COLO829 (cell line): ENCODE data around the gene ANKLE1.

Source experiments
- DNase-seq: peaks from one replicate; pipeline ENCODE4 v3.0.0; 2012; ENCODE audit warnings: low spot score

ANKLE1 gene, protein sequence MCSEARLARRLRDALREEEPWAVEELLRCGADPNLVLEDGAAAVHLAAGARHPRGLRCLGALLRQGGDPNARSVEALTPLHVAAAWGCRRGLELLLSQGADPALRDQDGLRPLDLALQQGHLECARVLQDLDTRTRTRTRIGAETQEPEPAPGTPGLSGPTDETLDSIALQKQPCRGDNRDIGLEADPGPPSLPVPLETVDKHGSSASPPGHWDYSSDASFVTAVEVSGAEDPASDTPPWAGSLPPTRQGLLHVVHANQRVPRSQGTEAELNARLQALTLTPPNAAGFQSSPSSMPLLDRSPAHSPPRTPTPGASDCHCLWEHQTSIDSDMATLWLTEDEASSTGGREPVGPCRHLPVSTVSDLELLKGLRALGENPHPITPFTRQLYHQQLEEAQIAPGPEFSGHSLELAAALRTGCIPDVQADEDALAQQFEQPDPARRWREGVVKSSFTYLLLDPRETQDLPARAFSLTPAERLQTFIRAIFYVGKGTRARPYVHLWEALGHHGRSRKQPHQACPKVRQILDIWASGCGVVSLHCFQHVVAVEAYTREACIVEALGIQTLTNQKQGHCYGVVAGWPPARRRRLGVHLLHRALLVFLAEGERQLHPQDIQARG

DNA sequence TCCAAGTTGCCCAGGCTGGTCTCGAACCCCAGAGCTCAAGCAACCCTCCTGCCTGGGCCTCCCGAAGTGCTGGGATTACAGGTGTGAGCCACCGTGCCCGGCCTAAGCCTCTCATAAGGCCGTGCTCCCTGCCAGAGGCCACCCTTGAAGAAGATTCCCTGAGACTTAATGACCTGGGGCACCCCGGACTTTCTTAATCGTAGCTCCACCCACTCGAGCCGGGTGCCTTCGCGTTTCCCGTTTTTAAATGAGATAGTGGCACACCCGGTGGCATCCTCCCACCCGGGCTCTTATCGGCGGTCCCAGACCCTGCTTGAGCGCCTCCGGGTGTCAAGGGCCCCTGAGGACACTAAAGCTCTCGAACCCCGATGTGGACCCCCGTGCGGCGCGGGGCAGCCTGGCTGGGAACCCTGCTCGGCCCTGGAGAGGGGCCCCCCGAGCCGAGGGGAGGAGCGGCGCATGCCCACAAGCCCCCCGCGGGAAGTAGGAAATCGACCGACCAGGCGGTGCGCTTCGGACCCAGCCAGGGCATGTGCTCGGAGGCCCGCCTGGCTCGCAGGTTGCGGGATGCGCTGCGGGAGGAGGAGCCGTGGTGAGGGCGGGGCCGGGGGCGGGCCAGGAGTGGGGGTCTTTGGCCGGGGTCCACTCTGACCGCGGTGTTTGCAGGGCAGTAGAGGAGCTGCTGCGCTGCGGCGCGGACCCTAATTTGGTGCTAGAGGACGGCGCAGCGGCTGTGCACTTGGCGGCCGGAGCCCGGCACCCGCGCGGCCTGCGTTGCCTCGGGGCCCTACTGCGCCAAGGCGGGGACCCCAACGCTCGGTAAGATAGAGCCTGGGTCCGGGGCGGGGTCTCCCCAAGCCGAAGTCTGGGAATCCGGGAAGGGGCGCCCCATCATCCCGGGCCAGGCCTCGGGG, at the start of gene ANKLE1:
Gene ANKLE1 (plus strand): TSS at position 511 of the 914 bp plus-strand sequence. CDS start 20 bp downstream, at position 531.
- DNase-seq, result no peak

DNA sequence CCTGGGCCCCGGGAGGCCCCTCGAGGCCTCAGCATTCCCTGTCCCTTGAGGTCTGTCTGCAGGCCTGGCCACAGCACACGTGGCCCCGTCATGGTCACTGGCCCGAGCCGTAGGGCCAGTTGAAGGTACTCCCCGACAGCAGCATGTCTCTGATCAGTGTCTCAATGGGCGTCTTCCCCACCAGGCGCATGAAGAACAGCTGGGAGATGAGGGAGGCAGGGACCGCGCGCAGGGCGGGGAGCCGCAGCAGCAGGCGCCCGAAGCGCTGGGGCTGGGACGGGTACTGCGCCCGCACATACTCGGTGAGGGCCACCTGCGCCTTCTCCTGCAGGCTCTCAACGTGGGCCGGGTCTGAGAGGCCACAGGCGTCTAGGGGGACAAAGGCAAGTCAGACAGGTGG, 49.4 kb upstream of the ANKLE1 start:
- DNase-seq, result no peak

DNA sequence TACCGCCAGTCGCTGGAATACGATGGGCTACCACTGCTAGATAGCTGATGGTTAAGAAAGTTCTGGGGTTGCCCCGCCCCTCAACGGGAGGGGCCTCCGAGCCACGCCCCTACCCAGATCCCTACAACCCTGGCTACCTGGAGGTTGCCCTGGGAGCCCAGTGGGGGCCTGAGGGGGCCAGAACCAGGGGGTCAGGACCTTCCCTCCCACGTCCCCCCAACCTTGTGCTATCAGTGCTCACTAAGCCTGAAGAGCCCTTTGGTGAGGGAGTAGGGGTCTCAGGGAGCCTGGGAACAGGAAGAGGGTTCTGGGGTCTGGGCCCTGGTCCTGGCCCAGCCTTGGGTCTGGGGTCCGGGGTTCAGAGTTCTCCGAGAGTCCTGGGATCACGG, 46.8 kb upstream of the ANKLE1 start:
- DNase-seq, result peak; percentile 59

DNA sequence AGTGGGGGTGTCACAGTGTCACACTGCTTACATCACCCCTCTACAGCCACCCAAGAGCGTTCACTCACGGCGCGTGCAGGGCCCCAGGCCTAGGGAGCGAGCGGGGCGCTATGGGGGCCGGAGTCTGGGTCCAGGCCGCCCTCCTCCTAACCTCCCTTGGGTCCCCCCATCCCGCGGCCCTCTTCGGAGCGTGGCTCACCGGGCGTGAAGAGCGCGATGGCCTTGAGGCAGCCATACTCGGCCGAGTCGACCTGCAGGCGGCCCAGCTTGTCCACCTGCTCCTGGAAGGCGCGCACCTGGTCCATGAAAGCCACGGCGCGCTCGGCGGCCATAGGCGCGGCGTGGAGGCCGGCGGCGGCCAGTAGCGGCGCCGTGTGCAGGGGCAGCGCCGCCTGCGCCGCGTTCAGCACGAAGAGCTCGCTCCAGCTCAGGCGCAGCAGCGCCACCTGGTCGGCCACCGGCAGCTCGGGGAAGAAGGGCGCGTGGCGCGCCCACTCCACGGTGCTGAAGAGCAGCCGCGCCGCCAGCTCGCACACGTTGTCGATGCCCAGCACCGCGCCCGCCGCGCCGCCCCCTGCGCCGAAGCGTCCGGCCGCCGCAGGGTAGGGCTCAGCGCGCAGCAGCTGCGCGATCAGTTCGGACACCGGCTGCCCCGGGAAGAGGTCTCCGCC, 46.3 kb upstream of the ANKLE1 start:
- DNase-seq, result no peak

DNA sequence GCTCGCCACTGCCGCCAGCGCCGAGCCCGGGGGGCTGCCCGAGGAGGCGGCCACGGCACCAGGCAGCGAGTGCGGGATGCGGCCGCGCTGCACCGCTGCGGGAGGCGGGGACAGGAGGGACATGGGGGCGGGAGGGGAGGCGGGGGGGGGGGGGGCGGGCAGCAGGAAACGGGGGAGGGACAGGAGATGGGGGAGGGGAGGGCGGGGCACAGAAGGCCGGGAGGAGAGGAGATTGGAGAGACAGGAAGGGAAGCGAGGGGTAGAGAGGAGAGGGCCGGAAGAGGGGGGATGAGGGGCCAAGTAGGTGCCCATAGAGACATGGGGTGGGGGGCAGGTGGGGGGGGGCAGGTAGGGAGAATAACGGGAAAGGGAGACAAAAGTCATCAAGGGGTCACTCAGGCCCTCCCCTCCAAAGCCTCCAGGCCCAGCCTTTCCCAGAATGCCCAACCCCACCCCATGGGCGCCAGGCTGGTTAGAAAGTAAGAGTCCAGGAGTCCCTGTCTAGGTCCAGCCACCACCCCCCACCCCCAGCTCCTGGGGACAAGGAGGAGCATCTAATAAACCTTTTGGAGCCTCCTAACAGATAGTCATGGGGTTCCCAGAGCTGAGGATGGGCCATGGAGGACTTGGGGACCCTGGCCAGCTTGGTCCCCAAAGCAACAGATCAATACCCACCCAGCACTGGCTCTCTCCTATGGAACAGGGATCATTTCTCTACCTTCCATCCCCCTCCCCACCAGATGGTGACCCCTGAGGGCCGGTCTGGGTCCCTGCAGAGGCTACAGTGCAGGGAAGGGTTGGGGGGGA, 45.5 kb upstream of the ANKLE1 start:
- DNase-seq, result no peak

DNA sequence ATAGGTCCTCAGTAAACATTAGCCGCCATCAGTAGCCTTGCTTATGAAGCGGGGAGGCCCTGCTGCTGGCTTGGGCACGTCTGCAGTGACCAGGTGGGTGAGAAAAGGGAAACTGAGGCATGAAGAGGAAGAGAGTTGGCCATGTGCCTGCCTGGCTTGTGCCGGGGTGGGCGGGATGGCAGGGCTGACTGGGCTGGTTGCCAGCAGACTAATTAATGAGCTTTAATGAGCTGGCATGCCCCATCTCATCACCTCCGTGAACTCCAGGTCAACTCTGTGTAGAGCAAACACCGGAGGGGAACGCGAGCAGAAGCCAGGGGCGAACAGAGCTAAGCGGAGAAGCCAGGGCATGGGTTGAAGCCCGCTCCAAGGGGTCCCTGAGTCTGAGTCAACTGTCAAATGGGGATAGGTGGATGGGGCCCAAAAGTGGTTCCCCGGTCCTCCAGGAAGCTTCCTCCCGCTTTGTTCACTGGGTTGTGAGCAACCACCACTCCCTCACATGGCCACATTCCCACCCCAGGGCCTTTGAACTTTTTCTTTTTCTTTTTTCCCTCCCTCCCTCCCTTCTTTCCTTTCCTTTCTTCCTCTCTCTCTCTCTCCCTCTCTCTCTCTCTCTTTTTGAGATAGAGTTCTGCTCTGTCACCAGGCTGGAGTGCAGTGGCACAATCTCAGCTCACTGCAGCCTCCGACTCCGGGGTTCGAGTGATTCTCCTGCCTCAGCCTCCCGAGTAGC, 44.7 kb upstream of the ANKLE1 start:
- DNase-seq, result no peak

DNA sequence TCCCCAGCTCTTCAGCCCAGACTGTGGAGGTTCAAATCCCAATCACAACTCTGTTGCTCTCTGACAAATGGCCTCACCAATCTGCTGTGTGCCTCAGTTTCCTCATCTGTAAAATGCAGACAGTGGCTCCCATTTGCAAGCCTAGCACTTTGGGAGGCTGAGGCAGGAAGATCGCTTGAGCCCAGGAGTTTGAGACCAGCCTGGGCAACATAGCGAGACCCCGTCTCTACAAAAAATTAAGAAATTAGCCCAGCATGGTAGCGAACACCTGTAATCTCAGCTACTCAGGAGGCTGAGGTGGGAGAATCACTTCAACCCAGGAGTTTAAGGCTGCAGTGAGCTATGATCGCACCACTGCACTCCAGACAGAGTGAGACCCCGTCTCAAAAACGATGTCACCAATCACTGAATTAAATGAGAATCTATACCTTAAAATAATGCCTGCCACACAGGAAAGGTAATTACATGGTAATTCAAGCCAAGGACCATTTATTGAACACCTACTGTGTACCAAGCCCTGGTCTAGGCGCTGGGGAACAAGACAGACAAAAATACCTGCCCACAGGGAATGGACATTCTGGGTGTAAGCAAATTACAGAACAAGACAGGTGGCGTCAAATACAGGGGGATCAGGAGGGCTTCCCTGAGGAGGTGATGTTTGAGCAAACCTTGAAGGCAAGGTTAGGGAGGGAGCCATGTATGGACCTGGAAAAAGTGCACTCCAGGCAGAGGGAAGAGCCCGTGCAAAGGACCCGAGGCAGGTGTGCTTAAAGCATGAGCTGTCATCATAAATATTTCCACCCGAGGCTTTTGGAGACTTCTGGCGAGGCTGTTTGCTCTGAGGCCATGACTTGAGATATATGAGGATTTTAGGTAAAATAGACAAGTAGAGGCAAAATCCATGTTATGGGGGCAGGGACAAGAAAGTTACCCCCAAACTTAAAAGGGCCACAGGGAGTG, 43.7 kb upstream of the ANKLE1 start:
- DNase-seq, result no peak

DNA sequence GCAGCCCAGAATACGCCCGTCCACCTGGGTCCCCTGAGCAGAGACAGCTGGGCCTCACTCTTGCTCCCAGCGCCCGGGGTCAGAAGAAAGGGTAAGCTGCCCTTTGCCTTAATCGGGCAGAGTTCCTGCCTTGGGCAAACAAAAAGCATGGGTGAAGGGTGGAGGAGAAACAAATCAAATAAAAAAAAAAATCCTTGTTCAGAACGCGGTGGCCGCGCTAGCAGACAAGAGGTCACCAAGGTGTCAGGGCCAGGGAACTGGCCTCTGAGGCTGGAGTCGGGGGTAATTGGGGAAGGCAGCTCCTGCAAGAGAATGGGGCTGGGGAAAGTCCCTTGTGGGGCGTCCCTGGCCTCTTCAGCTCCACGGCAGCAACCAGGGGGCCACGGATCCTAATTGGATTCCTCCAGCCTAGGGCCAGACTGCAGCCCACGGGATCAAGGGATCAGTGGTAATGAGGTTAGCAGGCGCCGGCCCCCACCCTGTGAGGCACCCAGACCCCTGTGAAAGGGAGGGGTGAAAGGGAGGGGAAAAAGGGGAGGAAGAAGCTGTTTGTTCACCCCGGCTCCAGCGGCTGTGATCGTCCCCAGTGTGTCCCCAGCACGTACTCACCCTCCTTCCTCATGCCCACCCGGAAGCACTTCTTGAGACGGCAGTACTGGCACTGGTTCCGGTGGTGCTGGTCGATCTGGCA, 41.5 kb upstream of the ANKLE1 start:
- no peak for DNase-seq

DNA sequence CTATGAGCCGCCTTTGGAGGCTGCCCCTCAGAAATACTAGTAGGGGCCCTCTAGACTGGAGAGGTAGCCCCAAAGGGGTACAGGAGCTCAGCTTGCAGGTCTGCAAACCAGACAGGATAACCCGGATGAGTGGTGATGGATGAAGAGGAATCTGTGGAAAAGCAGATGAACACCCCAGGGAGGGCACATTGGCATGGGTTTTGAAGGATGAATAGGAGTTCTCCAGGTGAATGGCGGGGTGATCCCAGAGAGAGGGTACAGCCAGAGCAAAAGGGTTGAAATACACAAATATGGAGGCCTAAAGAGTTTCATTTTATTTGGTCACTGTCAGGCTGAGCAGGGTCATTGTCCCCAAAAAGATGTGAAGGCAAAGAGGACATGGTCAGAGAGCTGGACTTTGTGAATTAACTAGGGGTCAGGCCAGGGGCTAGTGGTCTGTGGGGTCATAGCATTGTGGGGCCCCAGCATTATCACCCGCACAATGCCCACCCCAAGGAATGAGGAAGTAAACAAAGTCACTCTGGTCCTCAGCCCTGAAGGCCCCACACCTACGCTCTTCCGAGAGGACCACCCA, 40.8 kb upstream of the ANKLE1 start:
- no peak for DNase-seq

DNA sequence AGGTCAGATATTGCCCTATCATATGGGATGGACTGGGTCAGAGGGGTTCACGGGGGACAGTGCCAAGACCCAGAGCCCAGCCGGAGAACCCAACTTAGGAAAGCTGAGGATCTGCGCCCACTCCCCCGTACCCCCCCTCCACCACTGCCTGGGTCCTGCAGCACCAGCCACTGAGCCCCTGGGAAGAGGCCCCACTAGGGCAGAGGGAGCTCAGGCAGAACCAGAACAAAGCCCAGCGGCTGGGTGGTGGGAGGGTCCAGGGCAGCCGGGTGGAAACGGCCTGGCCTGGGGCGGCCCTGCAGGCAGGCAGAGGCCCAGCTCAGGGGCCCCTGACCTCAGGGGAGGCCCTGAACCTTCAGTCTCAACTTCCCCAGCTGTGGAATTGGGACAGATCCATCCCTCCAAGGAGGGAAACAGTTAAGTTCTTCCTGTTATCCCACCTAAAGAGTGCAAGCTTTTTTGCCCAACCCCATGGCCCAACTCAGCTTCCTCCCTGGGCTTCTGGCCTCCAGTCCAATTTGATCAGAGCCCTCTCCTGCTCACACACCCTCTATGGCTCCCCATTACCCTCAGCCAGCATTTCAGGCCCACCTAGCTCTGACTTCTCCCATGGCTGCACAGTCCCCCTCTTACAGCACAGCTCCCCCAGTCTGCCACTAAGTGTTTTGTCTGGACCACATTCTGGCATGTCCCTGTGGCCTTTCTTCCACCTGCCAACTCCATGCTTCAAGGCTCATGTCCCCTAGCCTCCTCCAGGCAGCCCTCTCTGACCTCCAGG, 39.1 kb upstream of the ANKLE1 start:
- no peak for DNase-seq

DNA sequence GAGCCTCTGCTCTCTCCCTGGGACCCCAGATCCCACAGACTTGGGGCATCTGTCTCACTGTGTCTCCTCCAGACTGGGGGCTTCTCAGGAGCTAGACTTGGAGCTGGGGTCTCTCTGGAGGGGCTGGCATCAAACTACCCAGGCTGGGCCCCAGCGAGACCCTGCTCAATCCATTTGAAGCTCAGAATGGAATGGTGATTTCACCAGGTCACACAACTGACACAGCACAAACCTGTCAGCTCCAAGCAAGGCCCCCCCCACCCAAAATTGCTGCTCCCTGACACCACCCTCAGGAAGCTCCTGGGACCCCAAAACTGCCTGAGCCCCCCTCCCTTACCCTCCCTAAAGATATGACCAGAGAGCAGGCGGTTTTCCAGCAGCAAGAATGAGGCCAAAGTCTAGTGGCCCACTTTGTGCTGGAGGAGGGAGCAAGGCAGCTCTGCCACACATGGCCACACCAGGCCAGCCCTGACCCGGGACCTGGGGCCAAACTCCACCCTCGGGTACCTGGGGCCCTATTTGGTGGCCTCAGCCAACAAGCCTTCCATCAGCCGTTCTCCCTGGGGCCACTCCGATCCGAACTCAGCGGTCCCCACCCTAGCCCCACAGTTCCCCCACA, 38.4 kb upstream of the ANKLE1 start:
- DNase-seq, result no peak

DNA sequence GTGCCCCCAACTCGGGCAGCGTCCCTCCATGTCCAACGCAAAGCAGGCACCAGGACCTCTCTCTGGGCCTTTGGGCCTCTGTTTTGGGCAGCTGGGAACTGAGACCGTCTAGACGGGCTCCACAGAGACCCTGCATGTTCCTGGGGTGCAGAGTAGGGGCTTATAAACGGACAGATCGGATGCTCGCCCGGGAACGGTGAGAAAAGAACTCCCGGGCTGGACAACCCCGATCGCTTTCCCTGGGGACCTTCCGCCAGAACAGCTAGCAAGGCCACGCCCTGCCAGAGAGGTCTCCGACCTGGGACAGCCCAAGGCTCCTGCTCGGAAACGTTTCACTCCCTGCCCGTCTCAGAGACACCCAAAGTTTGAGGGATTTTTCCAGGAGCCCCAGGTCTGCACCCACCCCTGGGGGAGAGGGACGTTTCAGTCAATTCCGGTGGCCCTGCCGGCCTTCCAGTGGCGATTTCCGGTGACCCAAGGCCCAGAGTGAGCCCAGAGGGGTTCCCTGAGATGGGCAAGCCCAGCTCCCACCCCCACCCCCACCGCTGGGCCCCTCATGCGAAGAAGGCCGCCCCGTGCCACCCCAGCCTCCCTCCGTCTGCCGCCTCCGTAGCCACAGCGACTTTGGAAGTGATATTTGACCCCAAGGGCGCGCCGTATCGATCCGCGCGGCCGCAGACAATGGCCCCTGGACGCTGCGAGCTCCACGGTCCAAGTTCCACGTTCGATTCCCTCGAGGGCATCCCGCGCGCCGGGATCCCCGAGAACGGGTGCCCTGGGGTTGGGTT, 37.7 kb upstream of the ANKLE1 start:
- DNase-seq, result peak; percentile 51

DNA sequence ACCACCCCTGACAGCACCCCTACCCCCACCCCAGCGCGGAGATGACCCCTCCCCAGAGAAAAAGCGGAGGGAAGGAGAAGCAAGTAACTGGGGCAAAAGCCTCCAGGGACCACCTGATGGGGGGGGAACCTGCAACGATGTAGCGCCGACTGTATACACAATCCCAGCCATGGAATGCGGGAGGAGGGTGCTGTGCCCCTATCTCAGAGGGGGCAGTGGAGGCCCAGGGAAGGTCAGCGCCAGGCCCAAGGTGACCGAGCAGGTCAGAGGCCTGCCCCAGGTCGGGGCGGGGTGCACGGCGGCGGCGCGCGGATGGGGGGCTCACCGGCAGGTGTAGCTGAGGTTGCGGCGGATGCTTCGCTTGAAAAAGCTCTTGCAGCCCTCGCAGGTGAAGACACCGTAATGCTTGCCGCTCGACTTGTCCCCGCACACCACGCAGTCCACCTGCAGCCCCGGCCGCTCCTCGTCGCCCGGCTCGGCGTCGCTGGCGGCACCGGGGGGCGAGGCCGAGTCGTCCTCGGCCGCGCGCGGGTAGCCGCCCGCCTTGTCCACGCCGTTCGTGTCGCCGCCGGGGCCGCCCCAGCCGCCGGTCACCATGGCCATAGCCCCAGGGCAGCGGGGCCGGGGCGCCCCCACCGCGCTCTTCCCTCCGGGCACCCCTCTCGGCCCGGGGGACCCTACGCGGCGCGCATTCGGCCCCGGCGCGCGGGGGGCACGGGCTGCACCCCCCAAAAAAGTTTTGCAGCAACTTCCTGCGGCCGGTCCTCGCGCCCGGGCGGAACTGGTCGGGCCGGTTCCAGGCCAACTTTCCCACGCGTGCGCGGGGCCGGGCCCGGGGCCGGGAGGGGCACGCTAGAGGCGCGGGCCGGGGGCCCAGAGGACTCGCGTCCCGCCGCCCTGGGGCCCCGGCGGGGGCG, 36.8 kb upstream of the ANKLE1 start:
- no peak for DNase-seq

DNA sequence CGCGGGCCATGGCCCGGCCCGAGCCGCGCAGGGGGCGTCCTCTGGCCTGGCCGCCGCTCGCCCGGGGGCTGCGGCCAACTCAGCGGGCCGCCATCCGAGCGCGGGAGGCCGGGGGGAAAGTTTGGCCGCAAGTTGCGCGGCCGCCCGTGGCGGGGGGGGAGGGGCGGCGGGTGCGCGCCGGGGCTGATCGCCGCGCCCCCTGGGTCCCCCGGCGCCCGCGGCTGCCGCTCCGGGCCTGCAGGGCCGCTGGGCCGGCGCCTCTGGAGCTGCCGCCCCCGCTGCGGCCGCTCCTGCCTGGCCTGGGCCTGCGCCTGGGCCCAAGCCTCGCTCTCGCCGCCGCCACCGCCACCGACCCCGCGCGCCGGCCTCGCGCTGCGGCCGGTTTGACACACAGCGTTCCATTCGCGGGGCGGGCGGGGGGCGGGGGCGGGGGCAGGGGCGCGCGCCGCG, 36.1 kb upstream of the ANKLE1 start, which contains the start of gene NR2F6:
Gene NR2F6 (minus strand): TSS at position 385 of the 450 bp plus-strand sequence. CDS start 699 bp downstream, outside the sequence.
- DNase-seq, result no peak
